ENCODE results near the gene PITX3. TPM values are rescaled to one million over a fixed set of nuclear protein-coding genes. Genes with fewer than 3 reads are reported as not detected.
"Not testable (repeated sequence)": the region's sequence is repeated elsewhere in the genome, so short reads cannot be mapped to it uniquely, and the experiment has no call there.

The PITX3 gene
- total RNA-seq, 1 donor from 2014 or later = 3.4 TPM

DNA sequence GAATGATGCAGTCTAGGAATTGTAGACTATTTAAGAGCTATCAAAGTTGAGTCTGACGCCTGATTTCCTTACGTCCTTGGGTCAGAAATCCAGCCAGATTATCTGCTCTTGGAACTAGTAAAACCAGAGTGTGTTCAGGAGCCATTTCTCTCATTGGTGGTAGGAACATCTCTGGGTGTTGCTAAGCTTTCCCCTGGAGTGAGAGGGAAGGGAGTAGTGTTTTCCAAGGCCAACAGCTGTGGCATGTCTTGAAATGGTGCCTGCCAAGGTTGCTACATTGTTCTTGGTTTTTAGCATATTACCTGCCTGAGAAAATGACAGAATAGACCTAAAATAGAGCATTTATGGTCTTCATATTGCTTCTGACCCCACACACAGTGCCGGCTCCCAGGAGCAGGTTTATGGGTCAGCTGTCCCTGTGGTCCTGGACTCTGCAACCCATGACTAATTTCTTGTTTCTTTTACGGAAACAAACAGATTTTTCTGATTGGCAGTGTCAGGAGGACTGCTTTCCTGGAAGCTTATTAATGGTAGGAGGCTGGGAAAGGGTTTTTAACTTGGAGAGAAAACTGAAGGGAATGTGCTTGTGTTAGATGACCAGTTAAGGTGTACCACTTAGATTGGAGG is 21.5 kb upstream of the PITX3 start:
- no peak for ATAC-seq (ENCODE audit: poor library complexity)
- intact Hi-C loops (cut with DNase I) = no loop called here
- no peak for DNase-seq

DNA sequence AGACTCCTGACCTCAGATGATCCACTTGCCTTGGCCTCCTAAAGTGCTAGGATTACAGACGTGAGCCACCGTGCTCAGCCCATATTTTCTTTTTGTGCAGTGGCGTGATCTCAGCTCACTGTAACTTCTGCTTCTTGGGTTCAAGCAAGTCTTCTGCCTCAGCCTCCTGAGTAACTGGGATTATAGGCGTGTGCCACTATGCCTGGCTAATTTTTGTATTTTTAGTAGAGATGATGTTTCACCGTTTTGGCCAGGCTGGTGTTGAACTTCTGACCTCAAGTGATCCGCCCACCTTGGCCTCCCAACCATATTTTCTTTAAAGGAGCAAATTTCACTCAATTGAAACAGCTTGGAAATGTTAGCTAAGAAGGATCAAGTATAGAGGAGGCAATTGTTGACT is 20.5 kb upstream of the PITX3 start:
- intact Hi-C loops (cut with DNase I) = no loop called here
- no peak for ATAC-seq (ENCODE audit: poor library complexity)
- no peak for DNase-seq

DNA sequence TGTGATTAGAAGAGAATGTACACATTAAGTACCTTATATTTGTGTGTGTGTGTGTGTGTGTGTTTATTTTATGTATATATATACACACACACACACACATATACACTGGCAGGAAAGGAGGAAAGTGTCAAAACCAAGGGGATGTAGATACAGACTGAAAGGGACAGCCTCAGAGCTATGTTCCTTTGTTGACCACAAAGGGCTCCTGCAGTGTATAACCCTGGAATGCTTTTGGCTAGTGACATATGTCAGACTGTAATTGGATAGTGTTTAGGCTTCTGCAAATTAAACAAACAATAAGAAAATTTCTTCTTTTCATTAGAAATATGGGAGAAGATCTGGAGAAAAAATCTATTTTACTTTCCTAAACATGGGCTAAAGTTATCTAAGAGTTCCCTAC is 19.9 kb upstream of the PITX3 start:
- ATAC-seq (ENCODE audit: poor library complexity) = no peak
- DNase-seq = no peak
- intact Hi-C loops (cut with DNase I) = no loop called here

DNA sequence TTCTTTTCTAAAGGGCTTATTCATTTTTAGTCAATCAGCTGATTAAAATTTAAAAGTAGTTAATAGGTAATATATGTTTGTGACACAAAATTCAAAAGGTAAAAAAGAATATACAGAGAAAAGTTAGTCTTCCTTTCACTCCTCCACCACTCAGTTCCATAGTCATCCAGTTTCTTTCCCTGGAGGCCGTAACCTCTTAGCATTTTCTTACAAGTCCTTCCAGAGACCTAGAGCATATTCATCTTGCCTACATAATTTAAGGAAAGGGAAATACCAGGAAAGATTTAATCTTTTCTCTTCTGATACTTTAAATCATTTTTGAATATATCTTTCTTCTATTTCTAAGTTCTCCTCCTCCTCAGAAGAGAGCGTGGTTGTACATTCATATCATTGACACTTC is 14.1 kb upstream of the PITX3 start:
- intact Hi-C loops (cut with DNase I) = no loop called here
- no peak for ATAC-seq (ENCODE audit: poor library complexity)
- DNase-seq = no peak

DNA sequence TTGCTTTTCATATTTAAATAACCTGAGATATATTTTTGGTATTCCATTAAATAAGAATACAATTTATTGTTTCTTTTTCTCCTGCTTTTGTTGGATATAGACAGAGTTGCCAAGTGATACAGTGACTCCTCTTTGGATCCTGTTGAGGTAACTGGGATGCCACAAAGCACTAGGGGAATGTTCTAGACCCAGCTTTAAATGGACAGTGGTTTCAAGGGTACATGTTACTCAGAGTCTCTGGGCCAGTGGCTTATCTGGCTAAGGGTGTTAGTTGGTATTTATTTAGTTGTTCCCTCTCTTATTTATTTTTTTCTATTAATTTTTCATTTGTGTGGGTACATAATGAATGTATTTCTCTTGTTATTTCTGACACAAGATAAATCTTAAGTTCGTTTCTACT is 13.1 kb upstream of the PITX3 start:
- intact Hi-C loops (cut with DNase I) = no loop called here
- ATAC-seq (ENCODE audit: poor library complexity) (no peak), DNase-seq (no peak)

DNA sequence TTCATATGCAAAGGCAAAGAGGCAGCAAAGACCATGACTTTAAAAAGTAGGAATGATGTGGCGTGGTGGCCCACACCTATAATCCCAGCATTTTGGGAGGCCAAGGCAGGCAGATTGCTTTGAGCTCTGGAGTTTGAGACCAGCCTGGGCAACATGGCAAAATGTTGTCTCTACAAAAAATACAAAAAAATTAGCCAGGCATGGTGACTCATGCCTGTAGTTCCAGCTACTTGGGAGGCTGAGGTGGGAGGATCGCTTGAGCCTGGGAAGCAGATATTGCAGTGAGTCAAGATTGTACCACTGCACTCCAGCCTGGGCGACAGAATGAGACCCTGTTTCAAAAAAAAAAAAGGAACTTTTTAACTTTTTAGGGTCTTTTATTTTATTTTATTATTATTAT is 11.2 kb upstream of the PITX3 start:
- DNase-seq; ATAC-seq (ENCODE audit: poor library complexity); intact Hi-C loops (cut with DNase I): not testable (repeated sequence)

DNA sequence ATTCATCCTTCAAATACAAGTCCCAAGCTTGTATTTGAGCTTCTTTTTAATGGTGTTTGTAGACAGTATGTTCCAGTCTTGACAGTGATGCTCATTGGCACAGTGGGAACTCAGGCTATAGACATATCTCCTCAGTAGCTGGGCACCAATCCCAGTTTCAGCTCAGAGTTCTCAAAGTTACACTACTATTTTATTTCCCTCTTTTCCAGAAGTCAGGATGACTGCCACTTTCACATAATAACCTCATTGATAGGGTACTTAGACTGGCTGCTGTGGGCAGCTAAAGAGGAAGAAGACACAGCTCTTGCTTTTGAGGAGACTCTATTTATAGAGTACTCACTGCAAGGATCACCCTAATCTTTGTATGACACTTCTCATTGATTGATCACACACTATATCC is 6.4 kb upstream of the PITX3 start:
- ATAC-seq (ENCODE audit: poor library complexity) (no peak), DNase-seq (no peak)
- intact Hi-C loops (cut with DNase I) = no loop called here

DNA sequence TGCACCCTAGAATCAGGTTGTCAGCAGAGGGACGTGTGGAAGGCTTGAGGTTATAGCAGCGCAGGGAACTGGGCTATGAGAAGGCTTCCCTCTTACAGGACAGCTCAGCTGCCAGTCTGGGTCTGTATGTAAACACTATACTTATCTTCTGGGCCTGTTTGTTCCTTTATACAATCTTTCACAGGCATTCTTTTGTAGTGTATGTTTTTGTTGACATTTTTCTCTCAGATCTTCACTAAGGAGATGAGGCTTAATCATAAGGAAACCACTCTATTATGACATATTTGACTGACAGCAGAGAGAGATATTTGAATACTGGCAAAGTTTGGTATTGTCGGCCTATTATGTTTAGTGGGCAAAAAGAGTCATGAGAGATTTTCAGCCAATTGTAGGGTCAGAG is 4.9 kb upstream of the PITX3 start:
- ATAC-seq (ENCODE audit: poor library complexity) (no peak), DNase-seq (no peak)
- intact Hi-C loops (cut with DNase I) = no loop called here

DNA sequence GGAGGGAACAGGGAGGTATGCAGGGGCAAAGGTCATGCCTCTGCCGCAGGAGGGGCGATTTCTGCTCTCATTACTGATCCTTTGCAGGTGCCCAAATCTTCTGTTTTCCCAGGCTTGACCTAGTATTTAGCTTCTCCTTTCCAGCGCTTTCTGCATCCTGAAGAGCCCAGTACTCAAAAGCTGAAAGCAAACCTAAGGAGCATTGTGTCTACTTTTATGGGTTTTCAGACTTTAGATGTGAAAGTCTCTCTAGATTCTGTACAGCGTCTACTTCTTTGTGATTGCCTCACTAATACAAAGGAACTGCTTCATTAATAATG is 4.6 kb upstream of the PITX3 start:
- DNase-seq = no peak
- no peak for ATAC-seq (ENCODE audit: poor library complexity)
- intact Hi-C loops (cut with DNase I) = no loop called here

DNA sequence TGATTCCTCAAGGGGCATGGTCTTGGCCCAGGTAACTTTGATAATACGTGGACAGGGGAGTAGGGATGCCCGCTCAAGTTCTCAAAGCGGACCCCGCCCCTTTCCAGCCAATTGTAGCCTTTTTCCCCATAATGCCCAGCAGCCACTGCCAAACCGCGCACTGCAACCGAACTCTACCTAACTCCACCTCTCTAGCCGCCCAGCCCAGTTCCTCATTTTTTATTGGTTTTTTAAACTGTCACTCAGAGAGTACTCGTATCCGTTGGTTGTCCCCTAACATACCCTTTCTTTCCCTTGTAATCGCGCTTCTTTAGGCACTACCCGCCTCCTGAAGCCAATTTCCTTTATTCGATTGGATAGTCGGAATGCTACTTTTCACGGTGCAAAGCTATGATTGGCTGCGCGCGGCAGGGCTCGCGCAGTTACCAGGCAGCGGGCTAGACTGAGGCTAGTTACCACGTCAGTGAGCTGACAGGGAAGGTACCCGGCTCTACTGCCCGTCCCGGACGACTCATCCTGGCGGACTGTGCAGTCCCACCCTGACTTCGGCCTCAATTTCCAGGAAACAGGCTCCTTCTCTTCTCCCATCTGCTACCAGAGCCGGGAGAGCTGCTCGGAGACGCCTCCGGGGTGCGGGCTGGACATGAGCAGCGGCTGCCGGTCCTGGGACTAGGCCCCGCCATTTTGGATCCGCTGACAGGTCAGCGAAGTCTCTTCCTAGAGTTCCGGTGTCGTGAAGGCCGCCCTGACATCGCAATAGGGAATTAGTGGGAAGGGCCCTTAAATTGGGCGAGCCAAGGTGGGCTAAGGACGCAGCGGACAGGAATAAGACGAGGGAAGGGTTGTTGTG is 4.0 kb upstream of the PITX3 start, which contains the start of gene GBF1:
Gene GBF1, plus strand, starts transcription at position 451 of the 850 bp plus-strand sequence. CDS start 13,407 bp downstream, outside the sequence.
- peak; percentile 95 for DNase-seq
- ATAC-seq (ENCODE audit: poor library complexity) = peak; percentile 88
- intact Hi-C loops (cut with DNase I) = no loop called here

DNA sequence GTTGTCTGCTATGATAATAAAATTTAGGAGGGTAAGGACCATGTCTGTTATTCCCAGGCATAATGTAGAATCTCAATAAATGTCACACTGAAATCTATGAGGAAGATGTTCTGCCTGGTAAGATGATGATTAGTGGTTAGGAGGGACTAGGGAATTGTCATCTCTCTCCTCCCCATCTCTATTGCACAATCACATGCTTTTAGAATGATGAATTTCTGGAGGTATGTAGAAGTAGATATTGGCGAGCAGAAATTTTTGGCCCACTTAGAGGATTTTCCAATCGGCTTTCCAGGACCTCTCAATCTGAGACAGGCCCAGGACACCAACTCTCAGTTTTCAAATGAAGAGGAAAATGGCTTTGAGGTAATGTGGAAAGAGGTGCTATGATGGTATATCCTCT is 2.0 kb upstream of the PITX3 start:
- DNase-seq (no peak), ATAC-seq (ENCODE audit: poor library complexity) (no peak)
- intact Hi-C loops (cut with DNase I) = no loop called here

DNA sequence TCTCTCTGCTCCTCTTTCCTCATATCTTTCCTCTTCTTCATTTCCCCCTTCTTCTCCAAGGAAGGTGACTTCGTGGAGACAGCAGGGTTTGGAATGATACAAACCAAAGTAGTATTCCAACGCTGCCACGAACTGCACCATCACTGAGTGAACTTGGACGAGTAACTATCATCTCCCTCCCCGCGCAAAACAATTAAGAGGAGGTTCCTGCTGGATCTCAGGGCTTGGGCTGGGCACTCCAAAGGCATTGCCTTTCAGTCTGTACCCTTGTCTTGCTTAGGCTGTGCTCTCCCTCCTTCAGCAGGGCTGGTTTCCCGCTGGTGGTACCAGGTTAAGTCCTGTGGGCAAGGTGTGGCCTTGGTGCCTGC is 790 bp upstream of the PITX3 start:
- DNase-seq (no peak), ATAC-seq (ENCODE audit: poor library complexity) (no peak)
- intact Hi-C loops (cut with DNase I) = no loop called here

DNA sequence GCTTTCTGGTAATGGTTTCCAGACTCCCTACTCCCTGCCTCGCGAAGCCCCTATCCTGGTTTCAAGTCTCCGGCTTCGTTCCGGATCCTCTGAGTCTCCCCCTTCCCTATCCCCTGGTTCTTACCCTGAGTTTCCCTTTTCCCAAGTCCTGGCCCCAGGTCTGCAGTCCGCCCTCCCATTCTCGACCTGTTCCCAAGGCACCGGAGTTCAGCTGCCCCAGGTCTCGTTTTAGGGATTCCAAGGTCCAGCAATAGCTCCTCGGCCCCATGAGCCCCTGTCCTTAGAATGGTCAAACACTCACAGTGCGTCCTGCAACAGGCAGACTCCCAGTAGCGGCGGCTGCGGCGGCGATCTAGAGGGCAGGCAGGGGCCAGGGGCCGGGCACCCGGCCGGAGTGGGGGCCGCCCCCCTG is 274 bp downstream of the PITX3 start:
- peak; percentile 31 for ATAC-seq (ENCODE audit: poor library complexity)
- DNase-seq = no peak
- intact Hi-C loops (cut with DNase I) = no loop called here

DNA sequence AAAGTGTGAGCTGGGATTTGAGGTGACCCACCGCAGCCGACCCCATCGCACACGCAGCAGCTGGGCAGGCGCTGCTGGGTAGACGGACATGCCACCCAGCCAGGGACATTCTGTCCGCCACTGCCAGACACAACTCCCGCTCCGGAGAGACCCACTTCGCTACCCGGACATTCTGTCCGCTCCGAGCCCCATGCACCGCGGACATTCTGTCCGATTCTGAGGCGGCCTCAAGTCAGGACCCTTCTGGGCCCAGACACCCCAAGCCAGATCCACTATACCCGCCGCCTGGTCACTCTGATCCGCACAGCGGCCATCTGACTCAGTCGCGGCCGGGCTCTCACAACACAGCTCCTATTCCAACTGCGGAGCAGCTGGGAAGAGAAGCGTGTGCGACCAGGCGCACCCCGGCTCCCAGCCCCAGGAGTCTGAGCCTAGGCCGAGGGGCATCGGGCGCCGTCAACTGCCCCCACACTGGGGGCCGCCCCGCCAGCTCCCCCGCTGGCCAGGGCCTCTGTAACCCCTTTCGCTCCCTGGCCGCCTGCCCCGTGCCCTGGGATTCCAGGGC is 763 bp downstream of the PITX3 start:
- intact Hi-C loops (cut with DNase I) = no loop called here
- ATAC-seq (ENCODE audit: poor library complexity) (peak; percentile 3), DNase-seq (peak; percentile 46)

DNA sequence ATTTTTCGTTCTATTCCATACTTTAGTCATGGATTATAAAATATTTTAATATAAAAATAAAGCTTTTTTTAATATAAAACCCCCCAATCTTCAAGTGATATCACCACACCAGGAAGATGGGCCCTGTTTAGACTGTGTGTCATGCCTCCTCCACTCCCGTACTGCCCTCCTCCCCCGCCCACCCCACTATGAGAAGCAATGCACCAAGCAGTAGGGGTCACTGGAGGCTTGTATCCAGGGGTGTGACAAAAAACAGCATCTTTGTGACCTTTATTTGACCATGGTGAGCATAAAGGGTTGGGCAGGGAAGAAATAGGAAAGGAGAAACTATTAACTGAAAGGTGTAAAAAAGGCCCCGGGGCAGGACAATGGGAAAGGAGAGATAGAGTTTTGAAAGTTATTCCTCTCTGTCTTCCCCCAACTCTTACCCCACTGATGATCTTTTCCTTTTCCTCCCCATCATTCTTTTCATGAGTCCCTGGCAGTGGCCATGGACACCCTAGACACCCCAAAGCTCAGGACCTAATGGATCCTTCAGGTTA is 3.5 kb downstream of the PITX3 start:
- no peak for ATAC-seq (ENCODE audit: poor library complexity)
- intact Hi-C loops (cut with DNase I) = no loop called here
- no peak for DNase-seq

DNA sequence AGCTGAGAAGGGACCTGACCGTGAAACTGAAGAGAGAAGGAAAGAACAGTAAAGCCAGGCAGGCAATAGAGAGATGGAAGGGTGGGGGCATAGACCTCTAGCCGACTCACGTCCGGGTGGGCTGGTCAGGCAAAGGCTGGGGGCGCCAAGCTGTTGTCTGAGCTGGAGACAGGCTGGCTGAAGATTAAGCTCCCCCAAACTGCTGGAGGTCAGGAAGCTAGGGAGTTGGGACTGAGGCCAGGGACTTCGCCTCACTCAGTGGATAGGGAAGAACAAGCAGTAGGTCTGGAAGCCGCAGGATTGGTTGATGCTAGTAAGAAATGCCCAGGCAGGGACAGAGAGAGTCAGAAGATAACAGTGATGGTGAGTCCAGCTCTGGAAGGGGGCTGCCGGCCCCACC is 5.3 kb downstream of the PITX3 start:
- ATAC-seq (ENCODE audit: poor library complexity) (no peak), DNase-seq (no peak)
- intact Hi-C loops (cut with DNase I) = no loop called here

DNA sequence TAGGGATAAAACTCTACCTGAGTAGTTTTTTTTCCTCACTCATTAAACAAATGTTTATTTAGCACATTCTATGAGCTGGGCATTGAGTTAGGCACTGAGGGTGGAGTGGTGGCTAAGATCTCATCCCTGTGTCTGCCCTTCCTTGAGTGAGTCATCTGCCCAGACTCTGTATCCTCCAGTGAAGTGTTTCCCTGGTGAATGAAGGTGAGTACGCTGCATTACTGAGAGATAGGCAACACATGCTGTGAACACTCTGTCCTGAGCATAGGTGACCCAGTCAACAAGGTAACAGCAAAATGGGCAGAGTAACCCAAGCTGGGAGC is 5.8 kb downstream of the PITX3 start:
- ATAC-seq (ENCODE audit: poor library complexity) (no peak), DNase-seq (no peak)
- intact Hi-C loops (cut with DNase I) = no loop called here

DNA sequence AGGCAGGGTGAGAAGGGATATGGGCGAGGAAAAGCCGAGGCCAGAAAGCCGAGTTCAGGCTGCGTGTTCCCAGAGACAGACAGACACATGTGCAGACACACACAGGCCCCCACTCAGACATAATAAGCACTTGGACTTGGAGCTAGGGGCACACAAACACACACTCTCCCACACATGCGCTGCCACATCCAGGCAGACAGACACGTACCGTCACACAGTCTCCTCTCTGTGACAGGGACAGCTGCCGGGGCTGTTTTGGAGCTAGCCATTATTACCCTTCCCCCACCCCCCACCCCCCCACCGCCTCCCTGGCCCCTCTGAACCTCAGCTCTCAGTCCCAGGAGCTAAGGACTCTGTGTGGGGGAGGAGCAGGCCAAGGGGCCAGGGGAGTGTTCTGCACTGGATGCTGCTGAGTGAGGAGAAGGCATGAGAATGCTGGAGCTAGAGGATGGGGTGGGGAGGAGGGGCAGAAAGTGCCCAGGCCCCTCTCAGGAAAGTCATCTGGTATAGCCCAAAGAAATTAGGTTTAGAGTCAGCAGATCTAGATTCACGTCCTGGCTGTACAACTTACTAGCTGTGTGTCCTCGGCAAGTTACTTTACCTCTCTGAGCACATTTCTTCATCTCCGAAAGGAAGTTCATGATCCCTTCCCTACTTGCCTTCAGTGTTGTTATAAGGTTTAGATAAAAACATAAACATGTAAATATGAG is 6.3 kb downstream of the PITX3 start:
- ATAC-seq (ENCODE audit: poor library complexity) (no peak), DNase-seq (no peak)
- intact Hi-C loops (cut with DNase I) = no loop called here

DNA sequence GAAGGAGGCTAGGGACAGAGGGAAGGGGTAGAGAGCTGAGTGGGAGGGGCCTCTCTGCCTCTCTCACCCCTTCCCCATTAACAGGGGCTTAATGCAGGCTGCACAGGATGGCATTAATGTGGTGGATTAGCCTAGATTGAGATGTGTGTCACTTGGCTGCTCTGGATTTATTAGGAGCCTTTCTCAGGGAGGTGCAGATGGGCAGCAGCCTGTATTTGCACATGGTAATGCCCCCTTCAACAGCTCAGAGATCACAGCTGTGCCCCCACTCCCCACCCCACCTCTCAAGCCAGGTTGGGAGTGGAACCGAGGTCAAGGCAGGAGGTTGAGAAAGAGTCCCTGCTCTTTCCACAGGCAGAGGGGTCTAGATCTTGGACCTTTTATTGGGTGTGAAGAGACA is 7.3 kb downstream of the PITX3 start:
- DNase-seq = no peak
- ATAC-seq (ENCODE audit: poor library complexity) = no peak
- intact Hi-C loops (cut with DNase I) = no loop called here

Measured in Right ventricle myocardium superior (tissue), 1 donor.